Liver (tissue), 9 donors: ENCODE results near the gene ARF5. TPM values are rescaled to one million over a fixed set of nuclear protein-coding genes. Genes with fewer than 3 reads are reported as not detected.
A peak's percentile ranks its signal among the peaks of the same experiment; 100 is the strongest.

Experiments
- DNase-seq: peaks from one replicate; pipeline ENCODE4 v3.0.0-alpha.2; 2017; ENCODE audit warnings: low spot score
- H3K27ac ChIP-seq, 2 donors: one replicate each; pipeline ENCODE4 v1.7.0; 2013; ENCODE audit warnings: inconsistent platforms in 2 of 2, low read length in 2 of 2, control low read depth in 1 of 2, low read depth in 1 of 2, mild to moderate bottlenecking in 1 of 2
- H3K27me3 ChIP-seq, 4 donors: one replicate each; pipeline versions ENCODE4 v1.6.1 to v1.7.0; 2013; ENCODE audit warnings: low read length in 3 of 4, inconsistent platforms in 1 of 4, mild to moderate bottlenecking in 1 of 4, moderate library complexity in 1 of 4; ENCODE audit not compliant: control insufficient read depth in 4 of 4, insufficient read depth in 4 of 4
- H3K36me3 ChIP-seq, 4 donors: one replicate each; pipeline versions ENCODE4 v1.6.1 to v1.7.0; 2013; ENCODE audit warnings: low read length in 3 of 4, mild to moderate bottlenecking in 3 of 4, low read depth in 1 of 4, moderate library complexity in 1 of 4; ENCODE audit not compliant: control insufficient read depth in 4 of 4, insufficient read depth in 3 of 4
- H3K4me1 ChIP-seq, 4 donors: one replicate each; pipeline versions ENCODE4 v1.6.1 to v1.7.0; 2013; ENCODE audit warnings: low read length in 3 of 4, mild to moderate bottlenecking in 3 of 4, moderate library complexity in 1 of 4; ENCODE audit not compliant: control insufficient read depth in 4 of 4, insufficient read depth in 4 of 4
- H3K4me3 ChIP-seq, 3 donors: one replicate each; pipeline versions ENCODE4 v1.6.1 to v1.7.0; 2013; ENCODE audit warnings: low read length in 3 of 3, control low read depth in 1 of 3, low read depth in 1 of 3, mild to moderate bottlenecking in 1 of 3
- H3K9ac ChIP-seq, 2 donors: one replicate each; pipeline ENCODE4 v1.7.0; 2013; ENCODE audit warnings: low read length in 2 of 2, mild to moderate bottlenecking in 2 of 2, moderate library complexity in 2 of 2, control low read depth in 1 of 2, low read depth in 1 of 2
- H3K9me3 ChIP-seq, 4 donors: one replicate each; pipeline versions ENCODE4 v1.6.1 to v1.7.0; 2013; ENCODE audit warnings: low read length in 3 of 4; ENCODE audit not compliant: control insufficient read depth in 4 of 4
- EGR1 ChIP-seq, 2 donors: IDR thresholded peaks; 2 replicates each; pipeline ENCODE4 v1.6.1; 2016 to 2018; ENCODE audit warnings: antibody characterized with exemption in 2 of 2, low read depth in 2 of 2
- FOXA1 ChIP-seq: IDR thresholded peaks from 2 replicates; pipeline ENCODE4 v1.6.1; 2016; ENCODE audit warnings: antibody characterized with exemption
- FOXA2 ChIP-seq: IDR thresholded peaks from 2 replicates; pipeline ENCODE4 v1.6.1; 2016; ENCODE audit warnings: antibody characterized with exemption
- GABPA ChIP-seq, 2 donors: IDR thresholded peaks in 1 of 2; conservative IDR thresholded peaks in 1 of 2; 2 replicates each; pipeline ENCODE4 v1.6.1; 2016; ENCODE audit warnings: antibody characterized with exemption in 2 of 2, mild to moderate bottlenecking in 1 of 2, moderate library complexity in 1 of 2
- HNF4A ChIP-seq, 2 donors: conservative IDR thresholded peaks; 2 replicates each; pipeline ENCODE4 v1.6.1; 2016; ENCODE audit warnings: antibody characterized with exemption in 2 of 2, mild to moderate bottlenecking in 2 of 2
- HNF4G ChIP-seq: IDR thresholded peaks from 2 replicates; pipeline ENCODE4 v1.6.1; 2016; ENCODE audit warnings: antibody characterized with exemption
- JUND ChIP-seq, 2 donors: IDR thresholded peaks; 2 replicates each; pipeline ENCODE4 v1.6.1; 2016; ENCODE audit warnings: antibody characterized with exemption in 2 of 2
- NR2F2 ChIP-seq: IDR thresholded peaks from 2 replicates; pipeline ENCODE4 v1.6.1; 2016; ENCODE audit warnings: antibody characterized with exemption
- RAD21 ChIP-seq, 2 donors: IDR thresholded peaks; 2 replicates each; pipeline ENCODE4 v1.6.1; 2016; ENCODE audit warnings: antibody characterized with exemption in 2 of 2, mild to moderate bottlenecking in 2 of 2
- RXRA ChIP-seq, 2 donors: IDR thresholded peaks; 2 replicates each; pipeline ENCODE4 v1.6.1; 2017 to 2018; ENCODE audit warnings: antibody characterized with exemption in 2 of 2, mild to moderate bottlenecking in 1 of 2
- SP1 ChIP-seq: IDR thresholded peaks from 2 replicates; pipeline ENCODE4 v1.6.1; 2018; ENCODE audit warnings: antibody characterized with exemption, mild to moderate bottlenecking
- TAF1 ChIP-seq: conservative IDR thresholded peaks from 2 replicates; pipeline ENCODE4 v1.6.1; 2016; ENCODE audit warnings: antibody characterized with exemption, mild to moderate bottlenecking
- YY1 ChIP-seq: IDR thresholded peaks from 2 replicates; pipeline ENCODE4 v1.6.1; 2016; ENCODE audit warnings: antibody characterized with exemption, mild to moderate bottlenecking
- WGBS: extraction: QIAGEN DNeasy Blood & Tissue Kit; methylation state at CpG from one replicate; pipeline ENCODE4 v1.1.7; 2013; 5-methylcytosine and 5-hydroxymethylcytosine counted together
- polyA plus RNA-seq, 2 donors: library from polyadenylated mRNA; stranded (reverse) in 1 of 2; unstranded in 1 of 2; fragments of 200-250 nt in 1 of 2; fragments of >200 nt in 1 of 2; fragmentation: Nextera tagmentation in 1 of 2; extraction: Ambion mirVana in 1 of 2; gene quantifications; one replicate each; pipeline versions ENCODE4 v1.2.1 to v1.2.3, GENCODE V29; 2013 to 2015
- total RNA-seq, 2 donors: library from RNA; depleted of rRNA; stranded (reverse); fragments of >200 nt; gene quantifications; one replicate each; pipeline ENCODE4 v1.2.3, GENCODE V29; 2014
- TF ChIP-seq, protein P1 (sequence below): IDR thresholded peaks from 2 replicates; pipeline ENCODE4 v1.6.1; 2016; ENCODE audit warnings: antibody characterized with exemption, mild to moderate bottlenecking
- TF ChIP-seq, protein P2 (sequence below): IDR thresholded peaks from 2 replicates; pipeline ENCODE4 v1.6.1; 2016; ENCODE audit warnings: antibody characterized with exemption
- TF ChIP-seq, protein P3 (sequence below): IDR thresholded peaks from 2 replicates; pipeline ENCODE4 v1.6.1; 2016; ENCODE audit warnings: antibody characterized with exemption
- TF ChIP-seq, protein P4 (sequence below): IDR thresholded peaks from 2 replicates; pipeline ENCODE4 v1.6.1; 2016; ENCODE audit warnings: antibody characterized with exemption
- TF ChIP-seq, protein P5 (sequence below): fragments of 150-350 bp; IDR thresholded peaks from 2 replicates; pipeline ENCODE4 v1.5.1; 2017; ENCODE audit warnings: improper control_type of control experiment, low read depth, low read length; ENCODE audit not compliant: missing input control
- donor health status: healthy.
- donor health status: healthy.
- donor health status: healthy.
- donor health status: healthy.
- donor health status: healthy.

The ARF5 gene
- total and polyA plus RNA-seq, 4 donors: 47.8 to 90.0 (median 55.4) TPM

DNA sequence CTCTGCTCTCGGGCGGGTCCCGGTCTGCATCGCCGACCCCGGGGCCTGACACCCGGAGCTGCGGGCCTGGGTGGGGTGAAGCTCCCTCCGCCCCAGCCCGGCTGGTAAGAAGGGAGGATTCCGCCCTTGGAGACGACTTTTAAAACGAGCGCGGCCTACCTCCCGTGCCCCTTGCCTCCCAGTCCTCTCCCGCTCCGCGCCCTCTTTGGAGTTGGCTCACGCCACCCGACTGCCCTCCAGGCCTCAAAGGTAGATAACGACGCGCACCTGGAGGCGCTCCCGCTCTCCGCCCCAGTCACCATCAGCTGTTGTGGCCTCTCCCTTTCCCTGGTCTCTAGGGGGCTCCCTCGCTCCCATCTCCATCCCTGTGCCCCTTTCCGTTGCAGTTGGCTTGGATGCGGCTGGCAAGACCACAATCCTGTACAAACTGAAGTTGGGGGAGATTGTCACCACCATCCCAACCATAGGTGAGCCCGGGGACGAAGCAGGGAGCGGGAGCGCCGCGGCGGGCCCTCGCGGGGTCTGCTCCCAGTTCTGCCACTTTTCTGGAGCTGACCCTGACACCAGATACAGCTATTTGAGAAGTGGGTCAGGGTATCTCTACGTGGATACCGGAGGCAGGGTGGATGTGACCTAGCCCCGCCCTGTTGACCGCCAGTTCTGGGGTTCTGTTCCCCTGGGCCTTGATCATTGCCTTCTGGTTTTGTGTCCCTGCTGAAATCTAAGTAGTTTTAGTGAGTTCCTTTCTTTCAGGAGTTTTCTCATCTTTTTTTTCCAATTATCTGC is 679 bp downstream of the ARF5 start:
- 12% methylated on average over 43 of the region's 43 CpGs for WGBS
- DNase-seq: peak; percentile 73

DNA sequence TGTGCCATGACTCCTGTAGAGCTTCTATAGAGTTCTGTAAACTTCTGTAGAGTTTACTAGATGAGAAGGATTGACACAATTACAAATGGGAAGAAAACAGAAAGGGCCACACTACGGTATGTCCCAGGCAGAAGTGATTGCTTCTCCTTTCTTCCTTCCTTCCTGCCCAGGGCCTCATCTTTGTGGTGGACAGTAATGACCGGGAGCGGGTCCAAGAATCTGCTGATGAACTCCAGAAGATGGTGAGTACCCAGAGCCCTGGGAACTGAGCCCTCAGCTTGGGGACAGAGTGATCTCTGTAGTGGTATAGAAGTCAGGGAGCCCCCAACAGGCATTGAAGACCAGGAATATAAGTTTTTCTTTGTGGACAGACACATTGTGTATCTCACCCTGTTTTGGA is 1.7 kb downstream of the ARF5 start:
- Histone ChIP-seq H3K9ac (no peak overlapping the region), H3K36me3 (peaks cover 6 to 14% (median 10%) of the 10 kb centered on the region in 4 donors), H3K9me3 (no peaks in the 10 kb centered on the region), H3K27ac (no peak overlapping the region), H3K27me3 (no peaks in the 10 kb centered on the region), H3K4me3 (no peak overlapping the region), H3K4me1 (peaks cover 6 to 51% (median 30%) of the 10 kb centered on the region in 4 donors)
- 78% methylated on average over 3 of the region's 3 CpGs for WGBS
- no peak for DNase-seq
- TF ChIP-seq, protein P1, sequence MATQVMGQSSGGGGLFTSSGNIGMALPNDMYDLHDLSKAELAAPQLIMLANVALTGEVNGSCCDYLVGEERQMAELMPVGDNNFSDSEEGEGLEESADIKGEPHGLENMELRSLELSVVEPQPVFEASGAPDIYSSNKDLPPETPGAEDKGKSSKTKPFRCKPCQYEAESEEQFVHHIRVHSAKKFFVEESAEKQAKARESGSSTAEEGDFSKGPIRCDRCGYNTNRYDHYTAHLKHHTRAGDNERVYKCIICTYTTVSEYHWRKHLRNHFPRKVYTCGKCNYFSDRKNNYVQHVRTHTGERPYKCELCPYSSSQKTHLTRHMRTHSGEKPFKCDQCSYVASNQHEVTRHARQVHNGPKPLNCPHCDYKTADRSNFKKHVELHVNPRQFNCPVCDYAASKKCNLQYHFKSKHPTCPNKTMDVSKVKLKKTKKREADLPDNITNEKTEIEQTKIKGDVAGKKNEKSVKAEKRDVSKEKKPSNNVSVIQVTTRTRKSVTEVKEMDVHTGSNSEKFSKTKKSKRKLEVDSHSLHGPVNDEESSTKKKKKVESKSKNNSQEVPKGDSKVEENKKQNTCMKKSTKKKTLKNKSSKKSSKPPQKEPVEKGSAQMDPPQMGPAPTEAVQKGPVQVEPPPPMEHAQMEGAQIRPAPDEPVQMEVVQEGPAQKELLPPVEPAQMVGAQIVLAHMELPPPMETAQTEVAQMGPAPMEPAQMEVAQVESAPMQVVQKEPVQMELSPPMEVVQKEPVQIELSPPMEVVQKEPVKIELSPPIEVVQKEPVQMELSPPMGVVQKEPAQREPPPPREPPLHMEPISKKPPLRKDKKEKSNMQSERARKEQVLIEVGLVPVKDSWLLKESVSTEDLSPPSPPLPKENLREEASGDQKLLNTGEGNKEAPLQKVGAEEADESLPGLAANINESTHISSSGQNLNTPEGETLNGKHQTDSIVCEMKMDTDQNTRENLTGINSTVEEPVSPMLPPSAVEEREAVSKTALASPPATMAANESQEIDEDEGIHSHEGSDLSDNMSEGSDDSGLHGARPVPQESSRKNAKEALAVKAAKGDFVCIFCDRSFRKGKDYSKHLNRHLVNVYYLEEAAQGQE: no peak
- TF ChIP-seq NR2F2: no peak
- TF ChIP-seq FOXA2: no peak
- TF ChIP-seq, protein P2, sequence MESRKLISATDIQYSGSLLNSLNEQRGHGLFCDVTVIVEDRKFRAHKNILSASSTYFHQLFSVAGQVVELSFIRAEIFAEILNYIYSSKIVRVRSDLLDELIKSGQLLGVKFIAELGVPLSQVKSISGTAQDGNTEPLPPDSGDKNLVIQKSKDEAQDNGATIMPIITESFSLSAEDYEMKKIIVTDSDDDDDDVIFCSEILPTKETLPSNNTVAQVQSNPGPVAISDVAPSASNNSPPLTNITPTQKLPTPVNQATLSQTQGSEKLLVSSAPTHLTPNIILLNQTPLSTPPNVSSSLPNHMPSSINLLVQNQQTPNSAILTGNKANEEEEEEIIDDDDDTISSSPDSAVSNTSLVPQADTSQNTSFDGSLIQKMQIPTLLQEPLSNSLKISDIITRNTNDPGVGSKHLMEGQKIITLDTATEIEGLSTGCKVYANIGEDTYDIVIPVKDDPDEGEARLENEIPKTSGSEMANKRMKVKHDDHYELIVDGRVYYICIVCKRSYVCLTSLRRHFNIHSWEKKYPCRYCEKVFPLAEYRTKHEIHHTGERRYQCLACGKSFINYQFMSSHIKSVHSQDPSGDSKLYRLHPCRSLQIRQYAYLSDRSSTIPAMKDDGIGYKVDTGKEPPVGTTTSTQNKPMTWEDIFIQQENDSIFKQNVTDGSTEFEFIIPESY: no peak
- no peak for TF ChIP-seq HNF4A (conservative IDR thresholded peaks at IDR 0.05)
- no peak for TF ChIP-seq SP1
- no peak for TF ChIP-seq TAF1
- TF ChIP-seq HNF4G: no peak
- TF ChIP-seq, protein P3, sequence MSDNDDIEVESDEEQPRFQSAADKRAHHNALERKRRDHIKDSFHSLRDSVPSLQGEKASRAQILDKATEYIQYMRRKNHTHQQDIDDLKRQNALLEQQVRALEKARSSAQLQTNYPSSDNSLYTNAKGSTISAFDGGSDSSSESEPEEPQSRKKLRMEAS: no peak
- TF ChIP-seq JUND (IDR thresholded peaks at IDR 0.05): no peak
- no peak for TF ChIP-seq FOXA1
- no peak for TF ChIP-seq GABPA (IDR thresholded peaks at IDR 0.05 in 1 of 2, conservative IDR thresholded peaks at IDR 0.05 in 1 of 2)
- no peak for TF ChIP-seq RXRA (IDR thresholded peaks at IDR 0.05)
- no peak for TF ChIP-seq EGR1 (IDR thresholded peaks at IDR 0.05; ENCODE audit: low read depth in 2 of 2)
- TF ChIP-seq, protein P4, sequence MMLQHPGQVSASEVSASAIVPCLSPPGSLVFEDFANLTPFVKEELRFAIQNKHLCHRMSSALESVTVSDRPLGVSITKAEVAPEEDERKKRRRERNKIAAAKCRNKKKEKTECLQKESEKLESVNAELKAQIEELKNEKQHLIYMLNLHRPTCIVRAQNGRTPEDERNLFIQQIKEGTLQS: no peak
- TF ChIP-seq, protein P5, sequence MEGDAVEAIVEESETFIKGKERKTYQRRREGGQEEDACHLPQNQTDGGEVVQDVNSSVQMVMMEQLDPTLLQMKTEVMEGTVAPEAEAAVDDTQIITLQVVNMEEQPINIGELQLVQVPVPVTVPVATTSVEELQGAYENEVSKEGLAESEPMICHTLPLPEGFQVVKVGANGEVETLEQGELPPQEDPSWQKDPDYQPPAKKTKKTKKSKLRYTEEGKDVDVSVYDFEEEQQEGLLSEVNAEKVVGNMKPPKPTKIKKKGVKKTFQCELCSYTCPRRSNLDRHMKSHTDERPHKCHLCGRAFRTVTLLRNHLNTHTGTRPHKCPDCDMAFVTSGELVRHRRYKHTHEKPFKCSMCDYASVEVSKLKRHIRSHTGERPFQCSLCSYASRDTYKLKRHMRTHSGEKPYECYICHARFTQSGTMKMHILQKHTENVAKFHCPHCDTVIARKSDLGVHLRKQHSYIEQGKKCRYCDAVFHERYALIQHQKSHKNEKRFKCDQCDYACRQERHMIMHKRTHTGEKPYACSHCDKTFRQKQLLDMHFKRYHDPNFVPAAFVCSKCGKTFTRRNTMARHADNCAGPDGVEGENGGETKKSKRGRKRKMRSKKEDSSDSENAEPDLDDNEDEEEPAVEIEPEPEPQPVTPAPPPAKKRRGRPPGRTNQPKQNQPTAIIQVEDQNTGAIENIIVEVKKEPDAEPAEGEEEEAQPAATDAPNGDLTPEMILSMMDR: no peak

More for the DNA sequence above, 679 bp downstream of the ARF5 start:
- H3K27me3 ChIP-seq: no peaks in the 10 kb centered on the region
- H3K27ac ChIP-seq: peak overlapping the region; percentile 79 to 85
- H3K4me1 ChIP-seq: peaks cover 6 to 53% (median 34%) of the 10 kb centered on the region in 4 donors
- H3K9me3 ChIP-seq: no peaks in the 10 kb centered on the region
- TF ChIP-seq YY1: peak; percentile 58
- TF ChIP-seq RAD21 (IDR thresholded peaks at IDR 0.05): peak; percentile 48 to 52
- TF ChIP-seq, protein P5: peak; percentile 16
- TF ChIP-seq FOXA2: no peak
- peaks cover 6 to 14% (median 10%) of the 10 kb centered on the region in 4 donors for H3K36me3 ChIP-seq
- peak overlapping the region; percentile 33 to 72 for H3K9ac ChIP-seq
- H3K4me3 ChIP-seq: peak overlapping the region; percentile 56 to 85 (median 73)
